GM23338 (cell line): ENCODE measurements around the gene RBM46. TPM values are rescaled to one million over a fixed set of nuclear protein-coding genes. Genes with fewer than 3 reads are reported as not detected.

Experiments
- ATAC-seq: fragments of 200-7000 bp; cut with Tn5 transposase; 3 replicates; pipeline ENCODE4 v1.9.1; 2020
- DNase-seq: peaks from one replicate; pipeline ENCODE4 v3.0.0-alpha.2; 2015; ENCODE audit warnings: low spot score
- H2AFZ ChIP-seq: fragments of 200-600 bp; sonication (generic); 2 replicates; pipeline ENCODE4 v1.8.0; 2016; ENCODE audit warnings: antibody characterized with exemption, mild to moderate bottlenecking, moderate library complexity
- H3F3A ChIP-seq: fragments of 200-600 bp; sonication (generic); replicated peaks from 2 replicates; pipeline ENCODE4 v1.8.0; 2017; ENCODE audit warnings: antibody characterized with exemption, mixed run types, low read depth
- H3K27ac ChIP-seq: fragments of 200-600 bp; sonication (generic); 2 replicates; pipeline ENCODE4 v1.6.1; 2016; ENCODE audit warnings: low read depth
- H3K27me3 ChIP-seq: fragments of 200-600 bp; sonication (generic); 2 replicates; pipeline ENCODE4 v1.8.0; 2016; ENCODE audit warnings: mild to moderate bottlenecking, mixed run types, moderate library complexity; ENCODE audit not compliant: insufficient read depth
- H3K36me3 ChIP-seq: fragments of 200-600 bp; sonication (generic); 2 replicates; pipeline ENCODE4 v1.8.0; 2016; ENCODE audit warnings: mild to moderate bottlenecking; ENCODE audit not compliant: insufficient read depth
- H3K4me1 ChIP-seq: fragments of 200-600 bp; sonication (generic); 2 replicates; pipeline ENCODE4 v1.8.0; 2016; ENCODE audit warnings: mild to moderate bottlenecking, moderate library complexity; ENCODE audit not compliant: insufficient read depth
- H3K4me2 ChIP-seq: fragments of 200-600 bp; sonication (generic); 2 replicates; pipeline ENCODE4 v1.7.1; 2017; ENCODE audit warnings: mixed run types
- H3K4me3 ChIP-seq: fragments of 200-600 bp; sonication (generic); 2 replicates; pipeline ENCODE4 v1.6.1; 2016; ENCODE audit warnings: mixed run types
- H3K79me2 ChIP-seq: fragments of 200-600 bp; sonication (generic); replicated peaks from 2 replicates; pipeline ENCODE4 v1.8.0; 2017; ENCODE audit warnings: mild to moderate bottlenecking; ENCODE audit not compliant: insufficient read depth
- H3K9me2 ChIP-seq: fragments of 200-600 bp; sonication (generic); 2 replicates; pipeline ENCODE4 v1.8.0; 2017; ENCODE audit not compliant: insufficient read depth
- H4K20me1 ChIP-seq: fragments of 200-600 bp; sonication (generic); replicated peaks from 2 replicates; pipeline ENCODE4 v1.8.0; 2017; ENCODE audit warnings: mild to moderate bottlenecking; ENCODE audit not compliant: insufficient read depth
- H3K27ac Mint-ChIP-seq: 2 replicates; pipeline ENCODE4 v1.8.0; 2020; ENCODE audit warnings: inconsistent platforms, mild to moderate bottlenecking, moderate library complexity, mixed read lengths
- H3K27me3 Mint-ChIP-seq: 3 replicates; pipeline ENCODE4 v1.8.0; 2022; ENCODE audit warnings: low read depth, mild to moderate bottlenecking, moderate library complexity, mixed read lengths, inconsistent platforms; ENCODE audit not compliant: insufficient read depth, poor library complexity
- H3K36me3 Mint-ChIP-seq: 3 replicates; pipeline ENCODE4 v1.8.0; 2021; ENCODE audit warnings: low read depth, mild to moderate bottlenecking, inconsistent platforms, moderate library complexity, mixed read lengths
- H3K4me1 Mint-ChIP-seq: 3 replicates; pipeline ENCODE4 v1.8.0; 2020; ENCODE audit warnings: mild to moderate bottlenecking, inconsistent platforms, mixed read lengths
- H3K4me3 Mint-ChIP-seq: 3 replicates; pipeline ENCODE4 v1.8.0; 2021; ENCODE audit warnings: moderate library complexity, mild to moderate bottlenecking, inconsistent platforms, mixed read lengths
- H3K9me3 Mint-ChIP-seq: 3 replicates; pipeline ENCODE4 v1.8.0; 2020; ENCODE audit warnings: moderate library complexity, mild to moderate bottlenecking, inconsistent platforms, mixed read lengths
- CREB1 ChIP-seq: fragments of 250-450 bp; sonication (Bioruptor Pico); IDR thresholded peaks from 2 replicates; pipeline ENCODE4 v1.5.0; 2020; ENCODE audit warnings: low read depth, mild to moderate bottlenecking, moderate library complexity
- CTCF ChIP-seq, 2 experiments: fragments of 200-600 bp in 1 of 2; sonication (generic) in 1 of 2; conservative IDR thresholded peaks; 2 replicates each; pipeline versions ENCODE4 v1.5.1 to v1.6.1; 2016 to 2017; ENCODE audit warnings: antibody characterized with exemption in 2 of 2, low read depth in 2 of 2, mild to moderate bottlenecking in 2 of 2, moderate library complexity in 1 of 2
- ETS1 ChIP-seq: IDR thresholded peaks from 2 replicates; pipeline ENCODE4 v1.6.1; 2016; ENCODE audit warnings: antibody characterized with exemption
- EZH2 ChIP-seq: fragments of 200-600 bp; sonication (generic); IDR thresholded peaks from one replicate; pipeline ENCODE4 v1.8.0; 2017; ENCODE audit warnings: antibody characterized with exemption, mild to moderate bottlenecking, low read depth; ENCODE audit not compliant: unreplicated experiment
- EZH2phosphoT487 ChIP-seq: fragments of 200-600 bp; sonication (generic); IDR thresholded peaks from one replicate; pipeline ENCODE4 v1.8.1; 2018; ENCODE audit warnings: antibody characterized with exemption; ENCODE audit not compliant: unreplicated experiment
- JUNB ChIP-seq: IDR thresholded peaks from one replicate; pipeline ENCODE4 v1.6.1; 2016; ENCODE audit warnings: antibody characterized with exemption; ENCODE audit not compliant: unreplicated experiment
- NANOG ChIP-seq: IDR thresholded peaks from 2 replicates; pipeline ENCODE4 v1.6.1; 2016; ENCODE audit warnings: antibody characterized with exemption, borderline replicate concordance
- POLR2AphosphoS5 ChIP-seq: IDR thresholded peaks from 2 replicates; pipeline ENCODE4 v1.6.1; 2016; ENCODE audit warnings: antibody characterized with exemption, low read depth
- REST ChIP-seq: IDR thresholded peaks from one replicate; pipeline ENCODE4 v1.6.1; 2018; ENCODE audit warnings: antibody characterized with exemption; ENCODE audit not compliant: unreplicated experiment
- STAT1 ChIP-seq: IDR thresholded peaks from one replicate; pipeline ENCODE4 v1.6.1; 2016; ENCODE audit warnings: antibody characterized with exemption; ENCODE audit not compliant: unreplicated experiment
- ZNF114 ChIP-seq: fragments of 250-450 bp; sonication (Bioruptor Pico); IDR thresholded peaks from 2 replicates; pipeline ENCODE4 v1.5.0; 2020; ENCODE audit warnings: mild to moderate bottlenecking, moderate library complexity
- ZNF331 ChIP-seq: fragments of 250-450 bp; sonication (Bioruptor Pico); IDR thresholded peaks from 2 replicates; pipeline ENCODE4 v1.5.0; 2020; ENCODE audit warnings: low read depth, mild to moderate bottlenecking, moderate library complexity
- polyA plus RNA-seq: library from polyadenylated mRNA; unstranded; fragments of >200 nt; fragmentation: Nextera tagmentation; extraction: Ambion mirVana; gene quantifications from 2 replicates; pipeline ENCODE4 v1.2.1, GENCODE V29; 2016
- total RNA-seq: library from RNA; depleted of rRNA; stranded (reverse); fragments of >200 nt; shearing (Covaris generic); gene quantifications from 2 replicates; pipeline ENCODE4 v1.2.3, GENCODE V29; 2014
- TF ChIP-seq, protein P1 (sequence below): fragments of 250-450 bp; sonication (Bioruptor Pico); IDR thresholded peaks from 2 replicates; pipeline ENCODE4 v1.5.0; 2020; ENCODE audit warnings: mild to moderate bottlenecking, moderate library complexity

Gene RBM46
- total and polyA plus RNA-seq, 2 experiments from 2014 or later = 22.9 to 42.4 TPM

- Histone ChIP-seq H2AFZ (no peak overlapping the region), H3K4me3 (no peak overlapping the region)
- no peak overlapping the region for H3K4me3 Mint-ChIP-seq
Observed at GRCh38 chr4:154822775-154823174, 41.7 kb downstream of the RBM46 start.

More at GRCh38 chr4:154822775-154823174, 41.7 kb downstream of the RBM46 start:
- Mint-ChIP-seq H3K36me3 (no peaks in the 10 kb centered on the region), H3K9me3 (no peaks in the 10 kb centered on the region; the same call in 2 of the 3 replicates), H3K27ac (no peak overlapping the region), H3K4me1 (no peaks in the 10 kb centered on the region; the same call in 2 of the 3 replicates), H3K27me3 (no peaks in the 10 kb centered on the region)
- no peaks in the 10 kb centered on the region for H3K79me2 ChIP-seq
- no peak overlapping the region for H3K4me2 ChIP-seq
- no peaks in the 10 kb centered on the region for H3F3A ChIP-seq
- H3K27me3 ChIP-seq = no peaks in the 10 kb centered on the region
- no peaks in the 10 kb centered on the region for H3K9me2 ChIP-seq
- no peak for DNase-seq
- H3K4me1 ChIP-seq = no peaks in the 10 kb centered on the region
- no peaks in the 10 kb centered on the region for H3K36me3 ChIP-seq
- ATAC-seq = no peak
- TF ChIP-seq POLR2AphosphoS5 = no peak
- TF ChIP-seq EZH2 = no peak
- no peak for TF ChIP-seq EZH2phosphoT487
- TF ChIP-seq ZNF114 (CRISPR knock-in tag) = no peak
- TF ChIP-seq REST = no peak
- TF ChIP-seq, protein P1, sequence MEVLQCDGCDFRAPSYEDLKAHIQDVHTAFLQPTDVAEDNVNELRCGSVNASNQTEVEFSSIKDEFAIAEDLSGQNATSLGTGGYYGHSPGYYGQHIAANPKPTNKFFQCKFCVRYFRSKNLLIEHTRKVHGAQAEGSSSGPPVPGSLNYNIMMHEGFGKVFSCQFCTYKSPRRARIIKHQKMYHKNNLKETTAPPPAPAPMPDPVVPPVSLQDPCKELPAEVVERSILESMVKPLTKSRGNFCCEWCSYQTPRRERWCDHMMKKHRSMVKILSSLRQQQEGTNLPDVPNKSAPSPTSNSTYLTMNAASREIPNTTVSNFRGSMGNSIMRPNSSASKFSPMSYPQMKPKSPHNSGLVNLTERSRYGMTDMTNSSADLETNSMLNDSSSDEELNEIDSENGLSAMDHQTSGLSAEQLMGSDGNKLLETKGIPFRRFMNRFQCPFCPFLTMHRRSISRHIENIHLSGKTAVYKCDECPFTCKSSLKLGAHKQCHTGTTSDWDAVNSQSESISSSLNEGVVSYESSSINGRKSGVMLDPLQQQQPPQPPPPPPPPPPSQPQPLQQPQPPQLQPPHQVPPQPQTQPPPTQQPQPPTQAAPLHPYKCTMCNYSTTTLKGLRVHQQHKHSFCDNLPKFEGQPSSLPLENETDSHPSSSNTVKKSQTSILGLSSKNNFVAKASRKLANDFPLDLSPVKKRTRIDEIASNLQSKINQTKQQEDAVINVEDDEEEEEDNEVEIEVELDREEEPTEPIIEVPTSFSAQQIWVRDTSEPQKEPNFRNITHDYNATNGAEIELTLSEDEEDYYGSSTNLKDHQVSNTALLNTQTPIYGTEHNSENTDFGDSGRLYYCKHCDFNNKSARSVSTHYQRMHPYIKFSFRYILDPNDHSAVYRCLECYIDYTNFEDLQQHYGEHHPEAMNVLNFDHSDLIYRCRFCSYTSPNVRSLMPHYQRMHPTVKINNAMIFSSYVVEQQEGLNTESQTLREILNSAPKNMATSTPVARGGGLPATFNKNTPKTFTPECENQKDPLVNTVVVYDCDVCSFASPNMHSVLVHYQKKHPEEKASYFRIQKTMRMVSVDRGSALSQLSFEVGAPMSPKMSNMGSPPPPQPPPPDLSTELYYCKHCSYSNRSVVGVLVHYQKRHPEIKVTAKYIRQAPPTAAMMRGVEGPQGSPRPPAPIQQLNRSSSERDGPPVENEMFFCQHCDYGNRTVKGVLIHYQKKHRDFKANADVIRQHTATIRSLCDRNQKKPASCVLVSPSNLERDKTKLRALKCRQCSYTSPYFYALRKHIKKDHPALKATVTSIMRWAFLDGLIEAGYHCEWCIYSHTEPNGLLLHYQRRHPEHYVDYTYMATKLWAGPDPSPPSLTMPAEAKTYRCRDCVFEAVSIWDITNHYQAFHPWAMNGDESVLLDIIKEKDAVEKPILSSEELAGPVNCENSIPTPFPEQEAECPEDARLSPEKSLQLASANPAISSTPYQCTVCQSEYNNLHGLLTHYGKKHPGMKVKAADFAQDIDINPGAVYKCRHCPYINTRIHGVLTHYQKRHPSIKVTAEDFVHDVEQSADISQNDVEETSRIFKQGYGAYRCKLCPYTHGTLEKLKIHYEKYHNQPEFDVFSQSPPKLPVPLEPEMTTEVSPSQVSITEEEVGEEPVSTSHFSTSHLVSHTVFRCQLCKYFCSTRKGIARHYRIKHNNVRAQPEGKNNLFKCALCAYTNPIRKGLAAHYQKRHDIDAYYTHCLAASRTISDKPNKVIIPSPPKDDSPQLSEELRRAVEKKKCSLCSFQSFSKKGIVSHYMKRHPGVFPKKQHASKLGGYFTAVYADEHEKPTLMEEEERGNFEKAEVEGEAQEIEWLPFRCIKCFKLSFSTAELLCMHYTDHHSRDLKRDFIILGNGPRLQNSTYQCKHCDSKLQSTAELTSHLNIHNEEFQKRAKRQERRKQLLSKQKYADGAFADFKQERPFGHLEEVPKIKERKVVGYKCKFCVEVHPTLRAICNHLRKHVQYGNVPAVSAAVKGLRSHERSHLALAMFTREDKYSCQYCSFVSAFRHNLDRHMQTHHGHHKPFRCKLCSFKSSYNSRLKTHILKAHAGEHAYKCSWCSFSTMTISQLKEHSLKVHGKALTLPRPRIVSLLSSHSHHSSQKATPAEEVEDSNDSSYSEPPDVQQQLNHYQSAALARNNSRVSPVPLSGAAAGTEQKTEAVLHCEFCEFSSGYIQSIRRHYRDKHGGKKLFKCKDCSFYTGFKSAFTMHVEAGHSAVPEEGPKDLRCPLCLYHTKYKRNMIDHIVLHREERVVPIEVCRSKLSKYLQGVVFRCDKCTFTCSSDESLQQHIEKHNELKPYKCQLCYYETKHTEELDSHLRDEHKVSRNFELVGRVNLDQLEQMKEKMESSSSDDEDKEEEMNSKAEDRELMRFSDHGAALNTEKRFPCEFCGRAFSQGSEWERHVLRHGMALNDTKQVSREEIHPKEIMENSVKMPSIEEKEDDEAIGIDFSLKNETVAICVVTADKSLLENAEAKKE = no peak
- no peak for TF ChIP-seq ETS1
- no peak for TF ChIP-seq CREB1 (CRISPR knock-in tag)
- TF ChIP-seq JUNB = no peak
- TF ChIP-seq CTCF (conservative IDR thresholded peaks at IDR 0.05; ENCODE audit: low read depth in 2 of 2) = no peak
- TF ChIP-seq ZNF331 (CRISPR knock-in tag) = no peak
- TF ChIP-seq STAT1 = no peak
- TF ChIP-seq NANOG = no peak
- H3K27ac ChIP-seq = no peak overlapping the region
- no peaks in the 10 kb centered on the region for H4K20me1 ChIP-seq
